Effector memory CD8-positive, alpha-beta T cell (primary cell): ENCODE measurements around the gene ZFYVE26.
"Not testable (repeated sequence)": the region's sequence is repeated elsewhere in the genome, so short reads cannot be mapped to it uniquely, and the experiment has no call there.

Source experiments
- ATAC-seq: fragments of 150-1000 bp; cut with Tn5 transposase; replicated peaks from 2 replicates; pipeline ENCODE4 v1.10.0; 2021; ENCODE audit warnings: mild to moderate bottlenecking, moderate library complexity
- DNase-seq, 3 experiments: peaks; one replicate each; pipeline ENCODE4 v3.0.0; 2021
- H3K27ac Mint-ChIP-seq, 2 donors: one replicate each; pipeline ENCODE4 v1.8.0; 2022; ENCODE audit warnings: mild to moderate bottlenecking in 2 of 2, mixed read lengths in 2 of 2, moderate library complexity in 2 of 2
- H3K27me3 Mint-ChIP-seq, 2 donors: one replicate each; pipeline ENCODE4 v1.8.0; 2022; ENCODE audit warnings: mixed read lengths in 2 of 2
- H3K36me3 Mint-ChIP-seq: one replicate; pipeline ENCODE4 v1.8.0; 2022; ENCODE audit warnings: mild to moderate bottlenecking, moderate library complexity, mixed read lengths; ENCODE audit not compliant: insufficient read depth
- H3K4me1 Mint-ChIP-seq, 2 donors: one replicate each; pipeline ENCODE4 v1.8.0; 2022; ENCODE audit warnings: low read depth in 2 of 2, mixed read lengths in 2 of 2
- H3K4me3 Mint-ChIP-seq, 2 donors: one replicate each; pipeline ENCODE4 v1.8.0; 2022; ENCODE audit warnings: mild to moderate bottlenecking in 2 of 2, mixed read lengths in 2 of 2, moderate library complexity in 2 of 2
- H3K9me3 Mint-ChIP-seq, 2 donors: one replicate each; pipeline ENCODE4 v1.8.0; 2022; ENCODE audit warnings: mixed read lengths in 2 of 2

ZFYVE26 gene

GRCh38 chr14:67704484-67705089, 111.8 kb downstream of the ZFYVE26 start:
- H3K27ac Mint-ChIP-seq: no peak overlapping the region
- ATAC-seq: peak; percentile 85
- H3K27me3 Mint-ChIP-seq: peaks cover 12 to 19% of the 10 kb centered on the region in 2 donors
- no peaks in the 10 kb centered on the region for H3K9me3 Mint-ChIP-seq
- peak; percentile 23 to 45 (median 40) for DNase-seq
- peaks cover 2% of the 10 kb centered on the region for H3K36me3 Mint-ChIP-seq
- no peak overlapping the region for H3K4me3 Mint-ChIP-seq
- H3K4me1 Mint-ChIP-seq: no peaks in the 10 kb centered on the region

GRCh38 chr14:67703997-67704396, 112.4 kb downstream of the ZFYVE26 start:
- no peaks in the 10 kb centered on the region for H3K9me3 Mint-ChIP-seq
- no peaks in the 10 kb centered on the region for H3K4me1 Mint-ChIP-seq
- H3K27ac Mint-ChIP-seq: no peak overlapping the region
- peaks cover 6% of the 10 kb centered on the region for H3K36me3 Mint-ChIP-seq
- peaks cover 12 to 19% of the 10 kb centered on the region in 2 donors for H3K27me3 Mint-ChIP-seq
- no peak for DNase-seq
- ATAC-seq: no peak
- no peak overlapping the region for H3K4me3 Mint-ChIP-seq

GRCh38 chr14:67701492-67701891, 114.9 kb downstream of the ZFYVE26 start, which contains the start of gene RDH12:
Gene RDH12, plus strand, starts transcription at chr14:67701886. Its CDS starts 20,757 bp downstream, at chr14:67722643.
- DNase-seq, H3K4me1 Mint-ChIP-seq, H3K4me3 Mint-ChIP-seq, H3K27ac Mint-ChIP-seq, H3K36me3 Mint-ChIP-seq, ATAC-seq, H3K9me3 Mint-ChIP-seq: not testable (repeated sequence)
- peaks cover 12 to 18% of the 10 kb centered on the region in 2 donors for H3K27me3 Mint-ChIP-seq

- ATAC-seq (no peak), DNase-seq (no peak)
- Mint-ChIP-seq H3K27ac (no peak overlapping the region), H3K4me1 (peaks cover 6 to 14% of the 10 kb centered on the region in 2 donors), H3K9me3 (no peaks in the 10 kb centered on the region), H3K27me3 (no peaks in the 10 kb centered on the region), H3K4me3 (no peak overlapping the region), H3K36me3 (peaks cover 6% of the 10 kb centered on the region)
These were observed 118.2 kb downstream of the ZFYVE26 start for GRCh38 chr14:67698179-67698578.

- no peak for ATAC-seq
- no peaks in the 10 kb centered on the region for H3K27me3 Mint-ChIP-seq
- H3K4me1 Mint-ChIP-seq: peaks cover 7 to 23% of the 10 kb centered on the region in 2 donors
- peaks cover 10% of the 10 kb centered on the region for H3K36me3 Mint-ChIP-seq
- no peaks in the 10 kb centered on the region for H3K9me3 Mint-ChIP-seq
- no peak overlapping the region for H3K4me3 Mint-ChIP-seq
- no peak for DNase-seq
- H3K27ac Mint-ChIP-seq: no peak overlapping the region
These were observed 119.4 kb downstream of the ZFYVE26 start for GRCh38 chr14:67697006-67697405.
